Fibroblast of villous mesenchyme (primary cell): ENCODE data around the gene MAP1LC3B2. TPM values are rescaled to one million over a fixed set of nuclear protein-coding genes. Genes with fewer than 3 reads are reported as not detected.
A peak's percentile ranks its signal among the peaks of the same experiment; 100 is the strongest.

ENCODE experiments used
- DNase-seq: peaks from one replicate; pipeline ENCODE4 v3.0.0-alpha.2; 2010; ENCODE audit warnings: low read depth
- H3K4me3 ChIP-seq: 2 replicates; pipeline ENCODE4 v1.5.1; 2011; ENCODE audit warnings: low read depth, mild to moderate bottlenecking, low read length
- total RNA-seq: library from RNA; depleted of rRNA; stranded (reverse); fragments of >200 nt; gene quantifications from 2 replicates; pipeline ENCODE4 v1.2.3, GENCODE V29; 2012
- TF ChIP-seq, protein P1 (sequence below): IDR thresholded peaks from 2 replicates; pipeline ENCODE4 v1.5.1; 2012; ENCODE audit warnings: low read depth, mild to moderate bottlenecking, low read length; ENCODE audit not compliant: insufficient read depth

MAP1LC3B2 gene
- total RNA-seq, 1 donor = 0.43 TPM

DNA sequence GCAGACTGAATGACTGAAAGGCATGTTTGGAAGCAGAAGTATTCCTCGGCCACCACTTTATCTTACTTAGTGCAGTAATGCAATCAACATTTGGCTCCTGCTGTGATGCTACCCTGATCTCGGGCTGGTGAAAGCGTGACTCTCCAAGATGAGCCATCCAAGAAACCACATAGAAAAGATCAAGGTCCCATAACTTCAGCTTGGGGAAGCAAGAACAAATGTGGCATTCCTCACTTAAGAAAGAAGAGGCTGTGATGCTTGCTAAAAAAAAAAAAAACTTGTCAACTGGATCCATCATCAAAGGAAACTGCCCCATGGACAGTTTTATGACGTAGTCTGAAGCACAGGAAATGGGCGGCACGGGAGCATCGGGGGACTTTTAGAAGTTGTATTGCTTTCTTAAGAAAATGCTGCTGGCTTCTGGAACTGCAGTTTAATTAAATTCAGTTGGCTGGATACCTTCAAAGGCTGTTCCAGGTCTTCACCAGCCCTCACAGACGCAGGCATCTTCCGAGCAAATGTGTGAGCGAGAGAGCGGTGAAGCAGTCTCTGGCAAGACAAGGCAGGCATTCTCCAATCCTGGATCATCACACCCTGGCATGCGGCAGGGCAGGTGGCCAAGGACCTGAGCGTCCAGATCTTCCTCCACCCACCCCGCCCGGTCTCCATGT, 38.2 kb upstream of the MAP1LC3B2 start:
- no peak overlapping the region for H3K4me3 ChIP-seq
- DNase-seq = peak; percentile 34
- TF ChIP-seq, protein P1, sequence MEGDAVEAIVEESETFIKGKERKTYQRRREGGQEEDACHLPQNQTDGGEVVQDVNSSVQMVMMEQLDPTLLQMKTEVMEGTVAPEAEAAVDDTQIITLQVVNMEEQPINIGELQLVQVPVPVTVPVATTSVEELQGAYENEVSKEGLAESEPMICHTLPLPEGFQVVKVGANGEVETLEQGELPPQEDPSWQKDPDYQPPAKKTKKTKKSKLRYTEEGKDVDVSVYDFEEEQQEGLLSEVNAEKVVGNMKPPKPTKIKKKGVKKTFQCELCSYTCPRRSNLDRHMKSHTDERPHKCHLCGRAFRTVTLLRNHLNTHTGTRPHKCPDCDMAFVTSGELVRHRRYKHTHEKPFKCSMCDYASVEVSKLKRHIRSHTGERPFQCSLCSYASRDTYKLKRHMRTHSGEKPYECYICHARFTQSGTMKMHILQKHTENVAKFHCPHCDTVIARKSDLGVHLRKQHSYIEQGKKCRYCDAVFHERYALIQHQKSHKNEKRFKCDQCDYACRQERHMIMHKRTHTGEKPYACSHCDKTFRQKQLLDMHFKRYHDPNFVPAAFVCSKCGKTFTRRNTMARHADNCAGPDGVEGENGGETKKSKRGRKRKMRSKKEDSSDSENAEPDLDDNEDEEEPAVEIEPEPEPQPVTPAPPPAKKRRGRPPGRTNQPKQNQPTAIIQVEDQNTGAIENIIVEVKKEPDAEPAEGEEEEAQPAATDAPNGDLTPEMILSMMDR = no peak

DNA sequence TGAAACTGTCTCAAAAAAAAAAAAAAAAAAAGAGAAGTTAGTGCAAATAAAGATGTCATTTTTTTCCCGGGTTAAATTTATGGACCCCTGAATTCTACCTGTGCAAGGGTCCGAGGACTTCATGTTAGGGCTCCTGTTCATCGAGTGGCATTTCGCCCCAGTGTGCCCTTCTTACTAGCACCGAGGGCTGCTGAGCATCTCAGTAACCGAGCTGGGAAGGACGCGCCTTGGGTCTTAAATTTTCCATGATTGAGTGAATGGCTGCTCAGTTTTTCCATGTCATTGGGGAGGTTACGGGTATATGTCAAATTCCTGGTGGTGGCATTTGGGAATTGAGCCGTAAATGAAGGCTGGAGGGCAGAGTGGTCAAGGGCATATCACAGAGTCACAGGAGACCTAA, 34.9 kb upstream of the MAP1LC3B2 start:
- TF ChIP-seq, protein P1 = no peak
- no peak overlapping the region for H3K4me3 ChIP-seq
- no peak for DNase-seq

DNA sequence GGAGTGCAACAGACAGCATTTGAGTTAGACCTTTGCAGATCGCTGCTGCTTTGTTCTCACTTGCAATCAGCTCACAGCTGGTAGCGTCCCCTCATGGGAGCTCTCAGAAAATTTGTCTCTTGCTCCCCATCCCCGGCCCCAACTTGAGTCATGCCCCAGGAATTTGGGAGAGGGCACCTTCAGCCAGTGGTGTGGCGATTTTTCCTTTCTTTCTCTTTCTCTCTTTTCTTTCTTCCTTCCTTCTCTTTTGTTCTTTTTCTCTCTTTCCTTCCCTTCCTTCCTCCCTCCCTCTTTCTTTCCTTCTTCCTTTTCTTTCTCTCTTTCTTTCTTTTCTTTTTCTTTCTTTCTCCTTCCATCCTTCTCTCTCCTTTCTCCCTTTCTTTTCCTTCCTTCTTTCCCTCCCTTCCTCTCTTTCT, 34.2 kb upstream of the MAP1LC3B2 start:
- no peak for DNase-seq
- no peak overlapping the region for H3K4me3 ChIP-seq
- TF ChIP-seq, protein P1 = no peak

DNA sequence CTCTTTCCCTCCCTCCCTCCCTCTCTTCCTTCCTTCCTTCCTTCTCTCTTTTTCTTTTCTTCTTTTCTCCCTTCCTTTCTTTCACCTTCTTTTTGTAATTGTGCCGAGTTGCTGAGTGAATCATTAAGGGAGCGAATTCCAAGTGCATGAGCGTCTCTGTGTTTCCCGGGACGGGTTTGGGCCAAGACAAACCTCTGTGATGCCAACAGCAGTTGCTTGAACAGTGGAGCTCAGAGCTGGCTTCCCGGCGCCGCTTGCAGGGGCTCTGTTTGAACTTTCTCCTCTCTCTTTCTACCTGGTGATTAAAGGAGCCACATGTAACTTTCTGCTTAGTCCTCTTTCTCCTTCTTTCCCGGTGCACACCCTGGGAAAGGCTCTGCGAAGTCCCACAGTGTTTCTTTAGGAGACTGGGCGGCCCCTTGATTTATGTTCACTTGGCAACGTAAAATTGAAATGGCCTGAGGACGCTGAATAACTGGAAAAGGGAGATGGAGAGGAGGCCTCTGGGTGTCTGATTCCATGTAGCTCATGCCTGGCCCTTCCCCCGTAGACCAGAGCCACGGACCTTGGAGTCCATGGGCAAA, 33.7 kb upstream of the MAP1LC3B2 start:
- TF ChIP-seq, protein P1 = no peak
- H3K4me3 ChIP-seq = no peak overlapping the region
- DNase-seq = peak; percentile 64

DNA sequence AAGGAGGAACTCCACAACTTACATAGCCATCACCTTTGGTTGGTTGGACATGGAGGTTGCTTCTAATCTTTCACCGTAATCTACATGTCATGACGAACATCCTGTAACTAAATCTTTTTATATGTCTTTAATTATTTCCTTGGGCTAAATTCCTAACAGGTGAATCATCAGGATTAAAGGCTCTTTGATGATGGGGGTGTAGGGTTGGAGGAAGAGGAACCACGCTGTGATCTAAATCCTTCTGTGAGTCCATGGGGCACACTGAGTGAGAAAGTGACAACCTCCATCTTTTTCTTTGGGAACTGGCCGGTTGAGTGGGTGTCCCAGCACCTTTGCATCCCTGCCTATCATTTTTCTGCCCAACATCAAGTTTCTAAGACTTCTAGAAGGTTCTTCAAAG, 31.1 kb upstream of the MAP1LC3B2 start:
- peak; percentile 33 for DNase-seq
- TF ChIP-seq, protein P1 = no peak
- no peak overlapping the region for H3K4me3 ChIP-seq

DNA sequence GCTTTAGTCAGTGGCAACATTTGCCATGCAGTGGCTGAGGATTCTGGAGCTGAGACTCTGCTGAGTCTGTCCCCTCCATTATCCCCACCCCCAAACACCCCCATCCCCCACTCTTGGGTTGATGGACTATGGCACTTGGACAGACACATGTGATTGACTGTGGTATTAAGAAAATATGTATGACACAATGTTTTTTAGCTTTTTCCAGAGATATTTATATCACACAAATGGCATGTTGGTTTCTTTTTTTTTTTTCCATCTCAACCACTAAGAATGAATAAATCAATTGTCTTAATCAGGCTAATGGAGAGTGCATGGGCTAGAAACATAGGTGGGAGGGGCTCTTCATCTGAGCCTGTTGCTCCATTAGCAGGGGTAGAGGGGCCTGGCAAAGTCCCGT, 30.7 kb upstream of the MAP1LC3B2 start:
- TF ChIP-seq, protein P1 = no peak
- DNase-seq = peak; percentile 9
- H3K4me3 ChIP-seq = no peak overlapping the region
